GM20431 (cell line): ENCODE data around the gene SIRT2.

Source experiments
- in situ Hi-C: fragments of 300-500 bp; cut with MseI, MboI; formaldehyde crosslinking; loops from one replicate; pipeline ENCODE4 v1.15.0; 2020; ENCODE audit warnings: low sequenced_read_pairs; ENCODE audit not compliant: unreplicated experiment

Gene SIRT2

GRCh38 chr19:38849147-38849859 is 50.1 kb downstream of the SIRT2 start:
- in situ Hi-C loops: no loop called here

- in situ Hi-C loops: no loop called here
Measured at GRCh38 chr19:38848299-38849146, 50.9 kb downstream of the SIRT2 start.

GRCh38 chr19:38846097-38846496 is 53.3 kb downstream of the SIRT2 start:
- in situ Hi-C loops: no loop called here

- in situ Hi-C loops: no loop called here
Measured at GRCh38 chr19:38845374-38846024, 53.9 kb downstream of the SIRT2 start.

GRCh38 chr19:38844093-38844686 is 55.2 kb downstream of the SIRT2 start:
- in situ Hi-C loops: no loop called here

GRCh38 chr19:38843175-38843758 is 56.2 kb downstream of the SIRT2 start:
- in situ Hi-C loops: no loop called here

- in situ Hi-C loops: no loop called here
Measured at GRCh38 chr19:38842439-38843174, 56.8 kb downstream of the SIRT2 start.

- in situ Hi-C loops: no loop called here
Measured at GRCh38 chr19:38841787-38842438, 57.5 kb downstream of the SIRT2 start.

GRCh38 chr19:38841180-38841766 is 58.1 kb downstream of the SIRT2 start:
- in situ Hi-C loops: no loop called here

- in situ Hi-C loops: no loop called here
Measured at GRCh38 chr19:38840583-38840968, 58.8 kb downstream of the SIRT2 start.

GRCh38 chr19:38839816-38840582 is 59.4 kb downstream of the SIRT2 start:
- in situ Hi-C loops: no loop called here

- in situ Hi-C loops: no loop called here
Measured at GRCh38 chr19:38838986-38839761, 60.2 kb downstream of the SIRT2 start.

GRCh38 chr19:38838208-38838985 is 61.0 kb downstream of the SIRT2 start:
- in situ Hi-C loops: no loop called here

- in situ Hi-C loops: no loop called here
Measured at GRCh38 chr19:38837656-38838121, 61.7 kb downstream of the SIRT2 start.

GRCh38 chr19:38836983-38837626 is 62.3 kb downstream of the SIRT2 start:
- in situ Hi-C loops: no loop called here
